ENCODE results near the gene TUBA1B.

Gene TUBA1B

DNA sequence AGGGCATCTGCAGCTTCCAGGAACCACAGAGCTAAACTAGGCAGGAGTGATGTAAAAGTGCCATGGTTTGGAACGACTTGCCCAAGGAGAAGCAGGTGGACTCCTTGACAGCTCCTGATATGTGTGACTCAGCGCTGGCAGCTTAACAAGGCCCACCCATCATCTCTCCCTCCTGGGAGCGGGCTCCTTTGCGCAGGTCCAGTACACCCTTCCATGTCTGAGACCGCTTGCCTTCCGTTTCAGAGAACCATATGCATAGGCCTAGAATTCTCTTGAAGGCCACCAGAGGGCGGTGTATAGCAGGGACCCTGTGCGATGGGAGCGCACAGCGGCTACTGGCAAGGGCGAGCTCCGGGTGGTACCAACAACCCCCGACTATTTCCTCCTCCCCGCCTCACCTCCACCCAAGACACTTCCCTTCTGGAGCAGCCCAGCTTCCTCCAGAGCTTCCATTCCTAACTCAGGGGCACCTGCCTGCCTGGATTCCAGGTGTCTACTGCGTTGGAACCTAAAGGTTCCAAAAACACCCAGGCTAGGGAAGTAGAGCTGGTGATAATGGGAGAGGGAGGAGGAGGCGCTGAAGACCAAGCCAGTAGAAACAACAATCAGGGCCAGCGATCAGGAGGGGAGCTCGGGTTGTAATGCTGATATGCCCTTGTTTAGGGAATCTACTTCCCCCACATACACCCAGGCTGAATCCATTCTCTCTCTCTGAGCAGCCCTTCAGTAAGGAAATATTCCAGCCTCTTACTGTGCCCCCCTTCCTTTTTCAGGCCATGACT, 42.9 kb downstream of the TUBA1B start:
- no peak for TF ChIP-seq GATA3 (IDR thresholded peaks at IDR 0.05; ENCODE audit: low read depth, low read length)
- TF ChIP-seq GATA2 (IDR thresholded peaks at IDR 0.05; ENCODE audit: low read depth, low read length) = no peak

DNA sequence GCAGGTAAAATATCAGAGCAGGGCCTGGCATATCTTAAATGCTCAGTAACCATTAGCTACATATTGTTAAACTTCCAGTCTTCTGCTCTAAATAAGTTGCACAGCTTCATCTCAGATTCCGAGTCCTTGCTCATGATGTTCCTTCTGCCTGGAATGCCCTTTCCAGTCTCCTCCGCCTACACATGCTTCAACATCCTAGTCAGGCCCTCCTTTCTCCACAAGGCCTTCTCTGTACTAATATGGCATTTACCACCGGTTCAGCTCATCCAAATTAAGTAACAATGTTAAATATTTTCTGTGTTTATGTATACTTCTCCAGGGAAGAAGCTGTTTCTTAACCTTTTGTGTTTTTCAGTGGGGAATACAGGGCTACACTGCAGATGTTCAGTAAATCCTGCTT, 45.1 kb downstream of the TUBA1B start:
- TF ChIP-seq GATA2 (IDR thresholded peaks at IDR 0.05; ENCODE audit: low read depth, low read length) (no peak), GATA3 (IDR thresholded peaks at IDR 0.05; ENCODE audit: low read depth, low read length) (no peak)

DNA sequence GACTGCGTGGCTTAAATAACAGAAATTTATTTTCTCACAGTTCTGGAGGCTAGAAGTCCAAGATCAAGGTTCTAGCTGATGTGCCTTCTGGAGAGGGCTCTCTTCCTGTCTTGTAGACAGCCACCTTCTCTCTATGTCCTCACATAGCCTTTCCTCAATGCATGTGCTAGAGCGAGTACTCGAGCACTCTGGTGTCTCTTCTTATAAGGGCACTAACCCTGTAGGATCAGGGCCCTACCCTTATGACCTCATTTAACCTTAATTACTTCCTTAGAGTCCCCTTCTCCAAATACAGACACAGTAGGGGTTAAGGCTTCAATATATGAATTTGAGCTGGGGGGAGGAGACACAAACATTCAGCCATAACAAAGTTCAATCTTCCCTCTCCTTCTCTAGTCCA, 46.8 kb downstream of the TUBA1B start:
- no peak for TF ChIP-seq GATA2 (IDR thresholded peaks at IDR 0.05; ENCODE audit: low read depth, low read length)
- TF ChIP-seq GATA3 (IDR thresholded peaks at IDR 0.05; ENCODE audit: low read depth, low read length) = no peak

DNA sequence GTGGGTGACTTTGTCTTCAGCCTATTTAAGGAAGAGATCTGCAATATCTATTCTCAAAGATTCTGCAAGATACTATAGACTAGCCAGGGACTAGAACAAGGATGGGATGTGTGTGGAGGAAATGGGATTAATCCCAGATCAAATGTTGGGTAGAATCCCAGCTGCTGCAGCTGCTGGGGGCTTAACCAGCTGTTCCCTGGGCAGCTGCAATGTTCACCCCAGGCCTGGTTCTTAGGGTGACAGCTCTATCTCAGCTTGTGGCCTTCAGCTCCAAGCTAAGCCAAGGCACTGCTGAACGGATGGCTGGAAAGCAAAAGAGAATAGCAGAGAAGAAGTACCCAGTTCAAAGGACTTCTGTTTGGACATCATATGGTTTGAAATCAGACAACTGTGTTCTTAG, 51.4 kb downstream of the TUBA1B start:
- no peak for TF ChIP-seq GATA3 (IDR thresholded peaks at IDR 0.05; ENCODE audit: low read depth, low read length)
- no peak for TF ChIP-seq GATA2 (IDR thresholded peaks at IDR 0.05; ENCODE audit: low read depth, low read length)

All from SH-SY5Y (cell line).